ENCODE results near the gene CFAP46. TPM values are rescaled to one million over a fixed set of nuclear protein-coding genes. Genes with fewer than 3 reads are reported as not detected.
A peak's percentile ranks its signal among the peaks of the same experiment; 100 is the strongest.

CFAP46 gene
- total and polyA plus RNA-seq, 12 donors: 0.36 to 1.9 (median 1.1) TPM

- WGBS, 2 donors: 66 to 71% methylated on average over 25 of the region's 25 CpGs
- DNase-seq (peak in 1 of 2 donors; percentile 9), ATAC-seq (no peak)
- H3K9me3 ChIP-seq: peaks cover 0 to 9% (median 0%) of the 10 kb centered on the region in 11 donors
- H3K27me3 ChIP-seq: peaks cover 0 to 43% (median 28%) of the 10 kb centered on the region in 7 donors
- intact Hi-C loops (cut with DNase I): no loop called here
- no peaks in the 10 kb centered on the region for H3K4me1 ChIP-seq
- H3K4me3 ChIP-seq: no peak overlapping the region
- H3K27ac ChIP-seq: no peak overlapping the region
- H3K36me3 ChIP-seq: no peaks in the 10 kb centered on the region
- no peak for TF ChIP-seq CTCF (IDR thresholded peaks at IDR 0.05)
Measured at GRCh38 chr10:132878730-132879407, 63.5 kb downstream of the CFAP46 start.

- peaks cover 0 to 9% (median 0%) of the 10 kb centered on the region in 11 donors for H3K9me3 ChIP-seq
- 78 to 82% methylated on average over 27 of the region's 27 CpGs for WGBS, 2 donors
- no peak for ATAC-seq
- intact Hi-C loops (cut with DNase I): no loop called here
- H3K4me3 ChIP-seq: no peak overlapping the region
- peak in 1 of 2 donors; percentile 5 for DNase-seq
- H3K4me1 ChIP-seq: no peaks in the 10 kb centered on the region
- peaks cover 0 to 47% (median 33%) of the 10 kb centered on the region in 7 donors for H3K27me3 ChIP-seq
- TF ChIP-seq CTCF (IDR thresholded peaks at IDR 0.05): no peak
- H3K36me3 ChIP-seq: no peaks in the 10 kb centered on the region
- H3K27ac ChIP-seq: no peak overlapping the region
Measured at GRCh38 chr10:132878091-132878729, 64.2 kb downstream of the CFAP46 start.

GRCh38 chr10:132877473-132877872 is 64.9 kb downstream of the CFAP46 start:
- TF ChIP-seq CTCF (IDR thresholded peaks at IDR 0.05): no peak
- H3K27ac ChIP-seq: no peak overlapping the region
- peaks cover 0 to 9% (median 0%) of the 10 kb centered on the region in 11 donors for H3K9me3 ChIP-seq
- intact Hi-C loops (cut with DNase I): no loop called here
- WGBS, 2 donors: 86 to 90% methylated on average over 12 of the region's 12 CpGs
- no peak for ATAC-seq
- peak in 1 of 2 donors; percentile 1 for DNase-seq
- H3K4me3 ChIP-seq: no peak overlapping the region
- no peaks in the 10 kb centered on the region for H3K36me3 ChIP-seq
- no peaks in the 10 kb centered on the region for H3K4me1 ChIP-seq
- peaks cover 0 to 51% (median 40%) of the 10 kb centered on the region in 7 donors for H3K27me3 ChIP-seq

- H3K9me3 ChIP-seq: peaks cover 0 to 9% (median 0%) of the 10 kb centered on the region in 11 donors
- H3K36me3 ChIP-seq: no peaks in the 10 kb centered on the region
- no peak overlapping the region for H3K4me3 ChIP-seq
- 88 to 89% methylated on average over 15 of the region's 15 CpGs for WGBS, 2 donors
- H3K4me1 ChIP-seq: no peaks in the 10 kb centered on the region
- DNase-seq (peak in 1 of 2 donors; percentile 1), ATAC-seq (no peak)
- intact Hi-C loops (cut with DNase I): no loop called here
- TF ChIP-seq CTCF (IDR thresholded peaks at IDR 0.05): no peak
- peaks cover 0 to 55% (median 45%) of the 10 kb centered on the region in 7 donors for H3K27me3 ChIP-seq
- H3K27ac ChIP-seq: no peak overlapping the region
Measured at GRCh38 chr10:132876993-132877431, 65.4 kb downstream of the CFAP46 start.
